Measurements from ENCODE around the gene MDFIC.

DNA sequence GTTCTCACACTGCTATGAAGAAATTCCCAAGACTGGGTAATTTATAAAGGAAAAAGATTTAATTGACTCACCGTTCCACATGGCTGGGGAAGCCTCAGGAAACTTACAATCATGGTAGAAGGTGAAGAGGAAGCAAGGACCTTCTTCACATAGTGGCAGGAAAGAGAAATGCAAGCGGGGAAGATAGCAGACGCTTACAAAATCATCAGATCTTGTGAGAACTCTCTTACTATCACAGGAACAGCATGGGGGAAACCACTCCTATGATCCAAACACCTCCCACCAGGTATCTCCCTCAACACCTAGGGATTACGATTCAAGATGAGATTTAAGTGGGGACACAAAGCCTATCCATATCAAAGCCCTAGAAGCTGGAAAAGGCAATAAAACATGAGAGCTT, 130.8 kb downstream of the MDFIC start:
- TF ChIP-seq, protein P1, sequence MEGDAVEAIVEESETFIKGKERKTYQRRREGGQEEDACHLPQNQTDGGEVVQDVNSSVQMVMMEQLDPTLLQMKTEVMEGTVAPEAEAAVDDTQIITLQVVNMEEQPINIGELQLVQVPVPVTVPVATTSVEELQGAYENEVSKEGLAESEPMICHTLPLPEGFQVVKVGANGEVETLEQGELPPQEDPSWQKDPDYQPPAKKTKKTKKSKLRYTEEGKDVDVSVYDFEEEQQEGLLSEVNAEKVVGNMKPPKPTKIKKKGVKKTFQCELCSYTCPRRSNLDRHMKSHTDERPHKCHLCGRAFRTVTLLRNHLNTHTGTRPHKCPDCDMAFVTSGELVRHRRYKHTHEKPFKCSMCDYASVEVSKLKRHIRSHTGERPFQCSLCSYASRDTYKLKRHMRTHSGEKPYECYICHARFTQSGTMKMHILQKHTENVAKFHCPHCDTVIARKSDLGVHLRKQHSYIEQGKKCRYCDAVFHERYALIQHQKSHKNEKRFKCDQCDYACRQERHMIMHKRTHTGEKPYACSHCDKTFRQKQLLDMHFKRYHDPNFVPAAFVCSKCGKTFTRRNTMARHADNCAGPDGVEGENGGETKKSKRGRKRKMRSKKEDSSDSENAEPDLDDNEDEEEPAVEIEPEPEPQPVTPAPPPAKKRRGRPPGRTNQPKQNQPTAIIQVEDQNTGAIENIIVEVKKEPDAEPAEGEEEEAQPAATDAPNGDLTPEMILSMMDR (conservative IDR thresholded peaks at IDR 0.05; ENCODE audit: low read depth, low read length), result no peak
- TF ChIP-seq POLR2A (IDR thresholded peaks at IDR 0.05; ENCODE audit: low read depth, low read length) (no peak), RAD21 (IDR thresholded peaks at IDR 0.05; ENCODE audit: low read length) (no peak), RCOR1 (IDR thresholded peaks at IDR 0.05; ENCODE audit: insufficient replicate concordance, low read length) (no peak)
- TF ChIP-seq, protein P2, sequence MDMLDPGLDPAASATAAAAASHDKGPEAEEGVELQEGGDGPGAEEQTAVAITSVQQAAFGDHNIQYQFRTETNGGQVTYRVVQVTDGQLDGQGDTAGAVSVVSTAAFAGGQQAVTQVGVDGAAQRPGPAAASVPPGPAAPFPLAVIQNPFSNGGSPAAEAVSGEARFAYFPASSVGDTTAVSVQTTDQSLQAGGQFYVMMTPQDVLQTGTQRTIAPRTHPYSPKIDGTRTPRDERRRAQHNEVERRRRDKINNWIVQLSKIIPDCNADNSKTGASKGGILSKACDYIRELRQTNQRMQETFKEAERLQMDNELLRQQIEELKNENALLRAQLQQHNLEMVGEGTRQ (IDR thresholded peaks at IDR 0.05; ENCODE audit: low read depth, low read length), result no peak

Data from IMR-90 (cell line).